ENCODE measurements around the gene GLIPR1.
A peak's percentile ranks its signal among the peaks of the same experiment; 100 is the strongest.

Gene GLIPR1

DNA sequence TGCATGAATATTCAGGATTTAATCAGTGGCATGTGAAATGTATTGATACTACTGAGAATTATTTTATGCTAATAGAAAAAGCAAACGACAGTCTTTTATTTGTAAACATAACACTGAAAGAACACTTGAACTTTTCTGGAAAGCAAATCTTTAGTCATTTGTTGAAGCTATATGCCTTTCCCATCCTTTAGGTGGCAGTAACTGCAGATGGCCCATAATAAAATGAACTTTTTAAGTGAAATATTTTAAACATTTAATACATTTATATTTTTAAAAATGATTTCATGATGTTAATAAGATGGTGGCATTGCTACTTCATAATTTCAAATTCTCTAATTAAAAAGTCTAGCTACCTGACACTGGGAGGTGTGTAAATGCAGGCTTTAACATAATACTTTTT lies 44.7 kb downstream of the GLIPR1 start:
- no peak for DNase-seq

DNA sequence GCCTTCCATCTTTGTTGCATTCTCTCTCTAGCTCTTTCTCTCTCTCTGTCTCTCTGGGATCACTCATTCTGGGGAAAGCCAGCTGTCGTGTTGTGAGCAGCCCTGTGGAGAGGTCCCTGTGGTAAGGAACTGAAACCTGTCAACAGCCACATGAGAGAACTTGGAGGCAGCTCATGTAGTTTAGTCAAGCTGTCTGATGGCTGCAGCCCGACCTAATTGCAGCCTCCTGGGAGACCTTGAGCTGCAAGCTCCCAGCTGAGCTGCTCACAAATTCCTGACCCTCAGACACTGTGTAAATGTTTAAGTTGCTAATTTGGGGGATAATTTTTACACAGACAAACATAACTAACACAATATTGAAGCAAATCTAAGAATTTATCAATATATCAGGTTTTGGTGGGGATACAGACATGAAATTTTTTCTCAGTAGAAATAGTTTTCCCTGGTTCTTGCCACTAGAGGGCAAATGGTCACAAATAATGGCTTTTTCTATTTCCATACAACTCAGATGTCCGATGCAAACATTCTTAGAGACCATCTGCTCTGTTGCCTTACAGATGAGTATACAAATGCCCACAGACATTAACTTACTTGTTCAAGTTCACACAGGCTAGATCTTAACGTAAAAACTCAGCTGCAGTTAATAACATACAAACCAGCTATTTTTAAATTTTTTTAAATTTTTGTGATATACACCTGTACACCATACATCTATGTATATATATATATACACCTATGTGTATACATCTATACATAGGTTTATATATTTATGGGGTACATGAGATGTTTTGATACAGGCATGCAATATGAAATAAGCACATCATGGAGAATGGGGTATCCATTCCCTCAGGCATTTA lies 46.3 kb downstream of the GLIPR1 start:
- DNase-seq: peak; percentile 64

DNA sequence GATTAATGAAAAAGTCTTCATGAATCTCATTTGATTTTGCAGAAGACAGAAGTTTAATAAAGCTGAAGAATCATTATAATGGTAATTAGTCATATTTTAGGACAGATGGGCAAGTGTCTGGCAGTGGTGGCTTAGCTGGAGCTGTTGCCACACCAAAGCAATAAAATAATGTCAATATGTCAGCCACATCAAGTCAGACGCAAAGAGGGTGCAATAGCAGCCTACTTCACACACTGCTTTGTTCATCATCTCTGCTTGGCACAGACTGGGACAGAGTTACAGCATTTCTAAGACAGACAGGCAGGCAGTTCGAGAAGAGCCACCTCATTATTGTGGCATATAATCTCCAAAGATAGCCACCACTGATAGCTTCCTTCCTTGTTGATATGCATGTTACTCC lies 47.7 kb downstream of the GLIPR1 start:
- no peak for DNase-seq

DNA sequence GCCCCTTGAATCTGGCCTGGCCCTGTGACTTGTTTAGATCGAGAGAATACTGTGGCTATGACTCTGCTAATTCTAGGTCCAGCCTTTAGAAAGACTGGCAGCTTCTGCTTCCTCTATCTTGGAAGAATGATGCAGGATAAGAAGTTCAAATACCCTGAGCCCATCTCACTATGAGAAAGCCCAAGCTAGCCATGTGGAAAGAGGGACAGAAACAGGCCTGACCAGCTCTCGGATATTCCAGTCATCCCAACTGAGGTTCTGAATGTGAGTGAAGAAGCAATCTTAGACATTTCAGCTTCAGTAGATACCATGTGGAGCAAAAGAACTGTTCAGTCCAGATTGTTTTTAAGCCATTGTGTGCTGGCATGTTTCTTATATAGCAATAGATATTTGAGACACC lies 48.1 kb downstream of the GLIPR1 start:
- DNase-seq: no peak

DNA sequence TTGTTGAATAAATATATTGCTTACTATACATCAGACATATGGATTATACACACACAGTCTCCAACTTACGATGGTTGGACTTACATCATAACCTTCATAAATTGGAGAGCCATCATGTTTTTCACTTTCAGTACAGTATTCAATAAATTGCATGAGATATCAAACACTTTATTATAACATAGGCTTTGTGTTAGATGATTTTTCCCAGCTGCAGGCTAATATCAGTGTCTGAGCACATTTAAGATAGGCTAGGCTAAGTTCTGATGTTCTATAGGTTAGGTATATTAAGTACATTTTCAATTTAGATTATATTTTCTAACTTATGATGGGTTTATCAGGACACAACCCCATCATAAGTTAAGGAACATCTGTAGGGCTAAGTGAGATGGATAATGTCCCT lies 48.8 kb downstream of the GLIPR1 start:
- no peak for DNase-seq

DNA sequence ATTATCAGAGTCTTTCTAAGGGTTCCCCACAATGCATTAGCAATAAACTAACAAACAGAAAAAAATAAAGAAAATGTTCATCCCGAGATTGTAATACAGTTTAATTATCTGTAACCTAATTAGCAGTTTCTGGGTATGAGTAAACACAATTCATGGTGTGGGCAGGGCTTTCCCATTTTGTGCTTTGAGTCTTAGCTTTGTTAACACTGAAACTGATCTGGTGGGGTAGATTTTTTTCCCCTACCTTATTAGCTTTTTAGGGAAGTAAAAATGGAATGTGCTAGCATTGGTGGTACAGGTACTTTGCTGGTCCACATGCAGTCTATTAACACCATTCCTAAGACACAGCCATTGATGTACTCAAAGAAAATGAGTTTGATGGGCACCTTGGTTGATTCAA lies 49.3 kb downstream of the GLIPR1 start:
- no peak for DNase-seq

DNA sequence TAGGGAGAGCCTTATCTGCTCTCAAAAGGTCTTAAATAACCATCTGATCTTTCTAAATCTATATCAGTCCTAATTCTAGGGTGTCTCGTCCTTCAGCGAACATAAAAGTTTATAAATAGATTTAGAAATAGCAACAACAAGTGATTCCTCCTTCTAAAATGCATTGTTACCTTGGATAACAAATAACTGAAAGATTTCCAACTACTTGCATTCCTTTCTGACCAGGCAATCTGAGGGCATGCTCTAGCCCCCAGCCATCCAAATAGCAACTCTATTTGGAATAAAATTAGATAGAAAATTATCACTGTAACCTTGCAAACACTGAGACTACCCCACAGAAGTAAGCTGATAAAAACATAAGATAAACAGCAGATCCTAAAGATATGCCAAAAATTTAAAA lies 52.7 kb downstream of the GLIPR1 start:
- no peak for DNase-seq

DNA sequence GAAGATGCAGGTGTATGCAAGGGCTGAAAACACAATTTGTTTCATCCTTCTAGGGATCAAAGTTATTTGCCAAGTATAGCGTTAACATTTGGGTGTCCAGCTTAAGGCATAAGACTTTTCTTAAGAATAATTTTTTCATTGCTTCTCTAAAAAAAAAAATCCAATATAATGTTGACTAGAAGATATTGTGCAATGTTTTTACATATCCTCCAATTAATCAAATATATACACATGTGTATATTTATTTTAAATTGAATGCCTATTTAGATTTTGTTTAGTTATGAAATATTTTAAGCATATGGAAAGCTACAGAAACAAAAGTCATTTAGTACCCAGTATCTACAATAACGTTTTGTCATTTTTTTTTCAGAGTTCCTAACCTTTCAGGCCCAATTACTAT lies 59.3 kb downstream of the GLIPR1 start:
- DNase-seq: no peak

DNA sequence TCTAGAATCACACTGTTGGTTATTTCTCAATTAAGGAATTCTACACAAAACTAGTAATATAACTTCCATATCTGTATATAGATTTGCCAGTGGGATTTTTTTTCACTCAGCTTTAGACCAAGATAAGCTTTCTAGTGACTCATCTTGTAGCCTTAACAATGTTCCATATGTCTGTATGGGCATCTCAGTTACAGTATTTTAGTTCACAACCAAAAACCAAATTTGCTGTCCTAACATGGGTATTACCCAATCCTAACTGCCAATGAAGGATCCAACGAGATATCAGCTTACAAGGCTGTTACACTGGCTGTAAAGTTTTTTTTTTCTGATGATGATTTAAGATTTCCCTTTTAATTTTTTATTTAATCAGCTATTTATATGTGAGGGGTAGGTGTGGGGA lies 62.4 kb downstream of the GLIPR1 start:
- DNase-seq: no peak

DNA sequence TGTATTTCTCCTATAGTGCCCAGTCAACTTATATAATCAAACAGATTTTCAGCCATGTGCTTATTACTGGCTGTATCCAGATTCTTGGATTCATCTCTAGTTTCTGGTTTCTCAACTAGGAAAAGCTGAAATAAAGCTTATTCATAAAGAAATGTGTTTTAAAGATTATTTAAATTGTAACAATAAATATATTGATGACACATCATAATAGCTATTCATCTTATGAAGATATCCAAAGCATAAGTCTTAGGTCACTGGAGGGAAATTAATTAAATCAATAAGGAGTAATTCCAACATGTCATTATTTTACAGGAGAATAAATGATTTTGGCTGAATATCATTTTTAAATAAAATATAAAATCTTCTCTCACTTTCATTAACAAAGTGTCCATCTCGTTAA lies 63.0 kb downstream of the GLIPR1 start:
- DNase-seq: no peak

DNA sequence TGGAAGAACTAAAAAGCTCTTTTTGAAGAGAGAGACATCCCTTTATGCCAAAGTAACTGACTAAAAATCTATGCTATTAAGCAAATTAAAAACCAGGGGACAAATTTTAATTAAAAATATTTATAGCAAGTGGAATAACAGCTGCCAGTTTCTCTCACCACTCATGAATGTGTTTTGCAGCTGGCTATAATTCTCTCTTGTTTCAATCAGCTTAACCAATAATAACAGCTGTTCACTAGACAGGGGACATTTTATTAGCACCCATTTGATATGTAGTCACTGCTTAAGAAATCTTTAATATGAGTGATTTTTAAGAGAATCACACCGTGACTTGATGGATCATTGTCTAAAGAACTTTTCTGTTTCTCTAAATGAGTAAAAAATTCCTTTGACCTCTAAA lies 65.1 kb downstream of the GLIPR1 start:
- no peak for DNase-seq

DNA sequence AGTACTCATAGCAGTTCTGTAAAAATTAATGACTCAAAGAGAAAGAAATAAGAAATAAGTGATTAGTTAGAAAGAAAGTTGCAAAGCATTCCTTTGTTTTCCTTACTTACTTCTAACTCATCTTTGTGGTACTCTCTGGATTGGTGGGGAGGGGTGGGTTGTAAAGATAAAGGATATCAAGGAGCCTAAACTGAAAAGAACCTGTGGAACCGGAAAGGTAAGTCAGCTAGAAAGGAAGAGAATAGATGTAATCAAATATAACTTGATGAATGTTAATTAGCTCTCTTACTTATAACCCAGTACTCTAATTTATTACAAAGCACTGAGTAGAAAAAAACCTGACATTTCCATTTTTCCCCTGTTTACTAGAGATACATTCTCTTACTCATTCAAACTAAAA lies 68.3 kb downstream of the GLIPR1 start:
- DNase-seq: no peak

DNA sequence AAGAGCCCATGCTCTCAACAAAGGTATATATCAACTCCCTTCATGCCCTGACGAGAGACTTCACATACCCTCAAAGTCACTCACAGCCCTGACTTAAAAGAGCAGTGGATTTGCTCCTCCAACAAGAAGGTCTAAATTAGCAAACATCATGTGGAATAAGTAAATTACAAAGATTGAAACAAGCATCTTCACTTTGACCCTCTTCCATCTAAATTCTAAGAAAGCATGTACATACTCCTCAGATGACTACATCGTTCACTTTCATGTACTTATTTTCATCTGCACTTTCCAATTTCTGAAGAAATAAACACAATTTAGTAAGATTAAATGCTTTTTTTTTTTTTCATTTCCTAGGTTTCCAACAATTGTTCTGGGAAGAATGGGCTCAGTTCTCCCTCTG lies 69.4 kb downstream of the GLIPR1 start:
- no peak for DNase-seq

DNA sequence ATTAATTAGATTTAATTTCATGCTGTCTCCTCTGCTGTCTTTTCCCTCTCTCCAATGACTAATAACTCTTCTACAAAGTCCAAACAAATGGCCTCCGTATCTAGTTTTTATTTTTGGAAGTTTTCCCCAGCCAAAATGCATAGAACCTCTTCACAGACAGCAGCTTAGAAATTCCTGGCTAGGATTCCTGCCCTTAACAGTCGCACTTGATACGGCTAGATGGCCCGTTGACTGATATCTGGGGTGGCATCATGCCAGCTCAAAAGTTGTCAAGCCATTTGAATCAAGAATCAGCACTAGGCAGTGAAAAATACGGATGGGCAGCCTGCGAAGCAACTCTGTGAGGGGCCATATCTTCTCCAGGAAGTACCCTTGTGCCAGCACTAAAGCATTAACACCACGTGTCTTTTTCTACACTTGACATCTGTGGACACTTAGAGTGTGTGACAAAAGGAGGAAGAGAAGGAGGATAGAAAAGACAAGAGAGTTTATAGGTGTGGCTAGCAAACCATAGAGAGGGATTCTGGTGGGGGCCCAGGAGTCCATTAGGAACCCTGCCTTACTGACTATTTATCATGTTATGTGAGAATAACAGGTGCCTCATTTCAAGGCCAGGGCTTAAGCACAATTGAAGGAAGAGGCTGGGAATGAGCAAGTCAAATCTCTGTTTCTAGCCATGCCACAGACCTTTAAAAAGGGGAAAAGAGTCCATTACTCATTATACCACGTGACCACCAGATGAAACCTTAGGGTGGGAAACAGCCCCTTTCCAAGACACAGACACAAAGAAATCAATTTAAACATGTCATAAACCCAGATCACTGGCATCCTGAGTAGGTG lies 70.1 kb downstream of the GLIPR1 start:
- peak; percentile 69 for DNase-seq

DNA sequence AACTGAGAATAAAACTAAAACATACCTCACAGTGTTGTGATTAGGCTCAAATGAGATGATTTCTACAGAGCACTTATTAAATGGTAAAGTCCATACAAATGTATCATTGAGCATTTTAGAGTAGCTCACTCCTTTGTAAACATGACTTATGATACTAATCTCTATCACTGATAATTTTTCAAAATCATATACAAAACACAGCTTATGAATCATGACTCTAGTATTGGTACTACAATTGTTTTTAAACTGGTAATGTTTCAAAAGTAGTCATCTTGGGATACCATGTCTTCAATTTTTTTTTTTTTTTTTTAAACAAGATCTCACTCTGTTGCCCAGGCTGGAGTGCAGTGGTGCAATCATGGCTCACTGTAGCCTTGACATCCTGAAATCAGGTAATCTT lies 70.9 kb downstream of the GLIPR1 start:
- no peak for DNase-seq

DNA sequence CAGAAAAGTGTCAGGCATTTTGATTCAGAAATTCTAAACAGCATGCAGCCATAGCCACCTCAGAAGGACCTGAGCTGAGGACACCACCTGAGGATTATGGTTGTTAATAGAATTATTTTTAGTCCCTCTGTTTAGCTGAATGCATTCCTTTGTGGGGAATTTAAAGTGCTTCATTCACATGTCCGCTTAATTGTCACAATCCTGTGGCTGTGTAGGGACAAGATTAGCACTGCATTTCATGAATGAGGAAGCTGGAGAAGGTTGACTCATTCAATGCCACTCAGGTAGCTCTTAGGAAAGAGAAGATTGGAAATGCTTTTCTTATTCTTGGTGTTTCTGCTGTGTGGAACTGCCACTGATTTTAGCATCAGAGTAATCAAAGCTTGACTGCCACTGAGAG lies 72.8 kb downstream of the GLIPR1 start:
- DNase-seq: no peak
